ENCODE data around the gene SPTBN1. TPM values are rescaled to one million over a fixed set of nuclear protein-coding genes. Genes with fewer than 3 reads are reported as not detected.

Gene SPTBN1
- total and polyA plus RNA-seq, 2 of the 13 experiments (the other 11 are each of a cell fraction or from before 2014, with no cell fraction given), result 123 to 299 TPM

- no peak for TF ChIP-seq ZNF407 (CRISPR knock-in tag; IDR thresholded peaks at IDR 0.05; ENCODE audit: not compliant biosample characterization)
- no peak for TF ChIP-seq ZNF331 (CRISPR knock-in tag; IDR thresholded peaks at IDR 0.05)
- peak in 1 of 2 experiments; percentile 23; a peak in 1 of 4 replicates for TF ChIP-seq POLR2A (IDR thresholded peaks at IDR 0.05; ENCODE audit: insufficient read depth in 1 of 2, low read depth in 2 of 2, low read length in 2 of 2)
- TF ChIP-seq UBTF (CRISPR knock-in tag; IDR thresholded peaks at IDR 0.05), result no peak
- TF ChIP-seq POLR2G (IDR thresholded peaks at IDR 0.05; ENCODE audit: low read depth, low read length), result peak; percentile 27; the same call in 1 of the 2 replicates
- TF ChIP-seq ARNTL (CRISPR knock-in tag; IDR thresholded peaks at IDR 0.05), result no peak
- TF ChIP-seq DR1 (CRISPR knock-in tag; IDR thresholded peaks at IDR 0.05), result no peak
- TF ChIP-seq ZNF441 (CRISPR knock-in tag; IDR thresholded peaks at IDR 0.05; ENCODE audit: borderline replicate concordance), result no peak
- TF ChIP-seq KDM3A (CRISPR knock-in tag; IDR thresholded peaks at IDR 0.05; ENCODE audit: low read depth), result no peak
- 0 out of 2 replicates have a peak, but pooled peaks have one; percentile 17 for TF ChIP-seq ZNF580 (CRISPR knock-in tag; IDR thresholded peaks at IDR 0.05; ENCODE audit: borderline replicate concordance, low read depth)
- TF ChIP-seq ADNP (CRISPR knock-in tag; IDR thresholded peaks at IDR 0.05), result no peak
- no peak for TF ChIP-seq ZMYM2 (CRISPR knock-in tag; IDR thresholded peaks at IDR 0.05)
- 0 out of 2 replicates have a peak, but pooled peaks have one; percentile 26 for TF ChIP-seq TFE3 (CRISPR knock-in tag; IDR thresholded peaks at IDR 0.05)
- no peak for TF ChIP-seq NFIC (IDR thresholded peaks at IDR 0.05; ENCODE audit: low read length)
- no peak for TF ChIP-seq IKZF1 (IDR thresholded peaks at IDR 0.05)
- no peak for TF ChIP-seq SIX4 (CRISPR knock-in tag; IDR thresholded peaks at IDR 0.05)
- 0 out of 2 replicates have a peak, but pooled peaks have one; percentile 32 for TF ChIP-seq NCOA1 (CRISPR knock-in tag; IDR thresholded peaks at IDR 0.05)
- no peak for TF ChIP-seq ZNF724P (CRISPR knock-in tag; IDR thresholded peaks at IDR 0.05; ENCODE audit: borderline replicate concordance)
- no peak for TF ChIP-seq ZNF350 (CRISPR knock-in tag; IDR thresholded peaks at IDR 0.05; ENCODE audit: borderline replicate concordance, low read depth)
- peak; percentile 40; the same call in 1 of the 2 replicates for TF ChIP-seq IRF2 (CRISPR knock-in tag; IDR thresholded peaks at IDR 0.05)
- TF ChIP-seq SALL1 (CRISPR knock-in tag; IDR thresholded peaks at IDR 0.05), result peak; percentile 17
Observed at GRCh38 chr2:54564439-54564838, 108.3 kb downstream of the SPTBN1 start (continued).
